GM18508 (cell line): ENCODE results near the gene C2orf69.
"Not testable (repeated sequence)": the region's sequence is repeated elsewhere in the genome, so short reads cannot be mapped to it uniquely, and the experiment has no call there.

Experiments used
- ATAC-seq: cut with Tn5 transposase; IDR thresholded peaks from one replicate; pipeline ENCODE4 v1.9.1; 2021; ENCODE audit warnings: moderate number of reproducible peaks; ENCODE audit not compliant: insufficient read depth, unreplicated experiment

The C2orf69 gene

GRCh38 chr2:199912553-199913114, 1.5 kb downstream of the C2orf69 start:
- not testable (repeated sequence) for ATAC-seq

GRCh38 chr2:199914372-199914958, 3.4 kb downstream of the C2orf69 start:
- no peak for ATAC-seq

DNA sequence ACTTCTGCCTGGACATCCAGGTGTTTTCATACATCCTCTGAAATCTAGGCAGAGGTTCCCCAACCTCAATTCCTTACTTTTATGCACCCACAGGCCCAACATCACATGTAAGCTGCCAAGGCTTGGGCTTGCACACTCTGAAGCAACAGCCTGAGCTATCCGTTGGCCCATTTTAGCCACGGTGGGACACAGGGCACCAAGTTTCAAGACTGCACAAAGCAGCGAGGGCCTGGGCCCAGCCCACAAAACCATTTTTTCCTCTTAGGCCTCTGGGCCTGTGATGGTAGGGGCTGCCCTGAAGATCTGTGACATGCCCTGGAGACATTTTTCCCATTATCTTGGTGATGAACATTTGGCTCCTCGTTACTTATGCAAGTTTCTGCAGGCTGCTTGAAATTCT, 5.9 kb downstream of the C2orf69 start:
- no peak for ATAC-seq

DNA sequence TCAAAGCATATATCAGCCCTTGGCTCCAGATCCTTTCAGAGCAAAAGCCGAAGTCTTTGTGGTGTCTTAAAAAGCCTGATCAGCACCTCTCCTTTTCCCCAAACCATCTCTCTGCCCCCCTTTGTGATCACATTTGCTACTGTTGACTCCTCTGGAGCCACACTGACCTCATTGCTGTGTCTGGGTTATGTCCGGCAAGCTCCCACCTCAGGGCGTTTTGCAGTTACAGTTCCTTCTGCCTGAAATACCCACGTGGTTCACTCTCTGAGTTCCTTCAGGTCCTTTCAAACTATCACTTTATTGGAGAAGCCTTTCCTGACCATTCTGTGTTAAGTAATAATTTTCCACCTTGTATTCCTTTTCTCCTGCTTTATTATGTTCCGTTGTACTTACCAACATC, 11.8 kb downstream of the C2orf69 start:
- ATAC-seq: no peak

DNA sequence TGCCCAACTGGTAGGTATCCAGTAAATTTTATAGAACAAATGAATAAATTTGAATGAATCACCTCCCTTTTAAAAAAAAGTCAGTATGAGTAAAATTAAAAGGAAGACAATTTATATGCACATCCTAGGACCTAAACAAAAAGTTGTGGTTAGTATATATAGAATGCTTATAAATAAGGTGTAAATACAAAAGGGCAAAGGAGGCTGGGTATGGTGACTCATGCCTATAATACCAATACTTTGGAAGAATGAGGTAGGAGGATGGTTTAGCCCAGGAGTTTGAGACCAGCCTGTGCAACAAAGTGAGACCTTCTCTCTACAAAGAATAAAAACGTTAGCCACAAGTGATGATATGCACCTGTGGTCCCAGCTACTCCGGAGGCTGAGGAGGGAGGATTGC, 12.8 kb downstream of the C2orf69 start:
- ATAC-seq: no peak

GRCh38 chr2:199926806-199927205, 15.7 kb downstream of the C2orf69 start:
- no peak for ATAC-seq

GRCh38 chr2:199928226-199928625, 17.1 kb downstream of the C2orf69 start:
- ATAC-seq: no peak

DNA sequence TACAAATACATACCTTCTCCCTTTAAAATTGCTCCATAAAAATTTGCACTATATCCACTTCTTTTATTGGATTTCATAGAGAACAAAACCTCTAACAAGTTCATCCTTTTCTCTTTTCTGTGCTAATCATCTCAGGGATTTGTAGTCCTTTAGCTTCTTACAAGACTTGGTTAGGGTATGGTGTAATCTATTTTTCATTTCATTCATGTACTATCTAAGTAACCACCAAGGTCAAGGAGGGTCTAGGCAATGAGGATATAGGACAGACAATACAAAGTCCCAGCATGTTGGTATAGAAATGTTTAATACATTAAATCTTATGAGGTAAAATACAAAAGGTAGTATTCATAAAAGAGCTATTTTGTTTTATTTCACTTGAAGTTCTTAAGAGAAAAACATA, 17.5 kb downstream of the C2orf69 start:
- no peak for ATAC-seq

GRCh38 chr2:199929262-199929661, 18.2 kb downstream of the C2orf69 start:
- no peak for ATAC-seq

DNA sequence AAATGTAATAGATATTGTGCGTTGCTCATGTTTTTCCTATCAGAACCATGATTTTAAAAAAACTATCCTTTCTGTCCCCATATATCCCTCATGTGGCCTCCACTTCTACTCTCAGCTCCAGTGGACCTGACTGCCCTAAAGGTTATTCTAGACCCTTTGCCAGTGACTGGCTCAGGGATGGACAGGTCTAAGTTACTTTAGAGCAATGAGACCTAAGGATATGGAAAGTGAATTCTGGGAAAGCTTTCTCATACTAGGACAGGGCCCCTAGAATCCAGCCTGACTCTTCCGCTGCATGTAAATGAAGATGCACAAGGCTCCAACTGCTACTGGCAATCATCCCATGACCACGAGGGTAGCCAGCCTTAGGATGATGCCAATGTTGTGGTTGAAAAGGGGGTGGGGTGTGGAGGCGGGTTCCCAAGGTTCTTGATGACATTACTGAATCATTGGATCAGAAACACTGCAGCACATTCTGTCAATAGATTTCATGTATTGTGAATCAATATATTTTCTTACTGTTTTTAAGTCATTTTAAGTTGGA, 21.3 kb downstream of the C2orf69 start:
- no peak for ATAC-seq

DNA sequence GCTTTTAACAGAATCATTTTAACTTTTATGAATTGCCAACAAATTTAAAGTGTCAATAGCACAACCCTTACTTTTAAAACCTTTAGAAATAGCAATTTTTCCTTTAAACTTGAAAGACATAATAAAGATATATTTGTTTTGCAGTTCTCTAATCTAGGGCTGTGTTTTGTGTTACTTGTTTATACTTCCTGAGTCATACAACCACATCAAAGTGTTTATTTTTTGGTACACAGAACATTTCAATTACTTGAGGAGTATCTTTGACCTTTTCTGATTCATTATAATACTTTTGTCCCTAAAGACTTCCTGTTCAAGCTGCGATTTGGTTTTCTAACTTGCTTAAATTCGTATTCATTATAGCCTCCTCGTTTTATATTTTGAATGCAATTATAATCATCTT, 22.4 kb downstream of the C2orf69 start:
- ATAC-seq: no peak

- no peak for ATAC-seq
Measured at GRCh38 chr2:199936554-199936953, 25.5 kb downstream of the C2orf69 start.

DNA sequence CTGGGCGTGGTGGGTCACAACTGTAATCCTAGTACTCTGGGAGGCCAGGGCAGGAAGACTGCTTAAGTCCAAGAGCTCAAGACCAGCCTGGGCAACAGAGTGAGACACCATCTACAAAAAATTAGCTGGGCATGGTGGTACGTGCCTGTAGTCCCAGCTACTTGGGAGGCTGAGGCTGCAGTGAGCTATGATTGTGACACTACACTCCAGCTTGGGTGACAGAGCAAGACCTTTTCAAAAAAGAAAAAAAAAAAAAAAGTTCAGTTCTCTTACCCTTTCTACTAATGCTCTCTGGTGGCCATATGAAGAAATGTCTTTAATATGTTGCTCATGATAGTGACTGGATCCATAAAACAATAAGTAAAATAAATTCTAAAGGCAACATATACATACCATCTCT, 29.3 kb downstream of the C2orf69 start:
- ATAC-seq: peak; percentile 46

DNA sequence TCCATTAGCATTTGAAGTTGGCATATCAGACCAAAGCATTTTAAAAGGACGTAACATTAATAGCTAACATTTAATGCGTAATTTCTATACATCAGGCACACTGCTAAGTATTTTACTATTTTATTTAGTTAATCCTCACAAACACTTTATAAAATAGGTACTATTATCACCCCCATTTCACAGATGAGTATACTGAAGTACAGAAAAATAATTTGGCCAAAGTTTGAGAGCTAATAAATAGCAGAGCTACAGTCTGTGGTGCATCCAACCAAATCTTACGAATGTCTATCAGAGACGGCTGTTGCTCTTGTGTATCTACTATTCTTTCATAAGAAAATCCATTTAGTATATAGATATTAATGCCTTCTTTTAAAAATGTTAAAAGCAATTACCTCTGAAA, 32.3 kb downstream of the C2orf69 start:
- ATAC-seq: no peak

- no peak for ATAC-seq
Measured at GRCh38 chr2:199946196-199946595, 35.1 kb downstream of the C2orf69 start.

DNA sequence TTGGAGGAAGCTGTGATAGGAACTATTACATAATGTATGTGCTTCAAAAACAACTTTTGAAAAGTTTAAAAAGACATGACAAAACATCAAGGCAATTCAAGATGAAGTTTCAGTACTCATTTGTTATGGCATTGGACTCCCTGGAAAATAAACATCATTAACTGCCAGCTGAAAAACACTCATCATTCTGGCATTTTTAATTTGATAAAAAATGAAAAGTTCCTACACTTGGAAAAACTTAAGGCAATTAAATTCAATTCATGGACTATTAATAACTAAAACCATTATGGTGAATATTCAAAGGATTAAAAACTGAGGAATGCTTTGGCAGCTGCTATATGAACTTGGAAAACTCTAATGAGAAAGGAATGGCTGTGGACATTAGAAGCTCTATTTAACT, 35.7 kb downstream of the C2orf69 start:
- no peak for ATAC-seq

GRCh38 chr2:199950396-199950795, 39.3 kb downstream of the C2orf69 start:
- ATAC-seq: no peak

DNA sequence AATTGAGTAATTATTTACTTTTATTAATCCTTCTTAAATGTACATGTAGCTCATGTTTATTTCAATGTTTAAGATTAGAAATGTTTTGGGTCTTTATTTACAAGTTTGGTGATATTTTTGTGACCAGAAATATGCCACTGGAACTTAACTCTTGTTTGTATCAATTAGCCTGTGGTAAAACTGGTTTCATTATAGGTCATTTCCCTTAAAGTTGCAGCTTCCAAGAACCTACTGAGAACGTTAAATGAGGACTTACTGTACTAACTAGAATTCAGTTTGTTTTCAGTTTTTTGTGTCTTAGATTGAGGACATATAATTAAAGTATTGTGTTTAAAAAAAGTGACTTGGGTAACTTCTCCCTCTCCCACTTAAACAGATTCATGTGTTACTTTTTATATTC, 39.9 kb downstream of the C2orf69 start:
- ATAC-seq: no peak

- ATAC-seq: peak; percentile 27
Measured at GRCh38 chr2:199955007-199955338, 43.9 kb downstream of the C2orf69 start.

DNA sequence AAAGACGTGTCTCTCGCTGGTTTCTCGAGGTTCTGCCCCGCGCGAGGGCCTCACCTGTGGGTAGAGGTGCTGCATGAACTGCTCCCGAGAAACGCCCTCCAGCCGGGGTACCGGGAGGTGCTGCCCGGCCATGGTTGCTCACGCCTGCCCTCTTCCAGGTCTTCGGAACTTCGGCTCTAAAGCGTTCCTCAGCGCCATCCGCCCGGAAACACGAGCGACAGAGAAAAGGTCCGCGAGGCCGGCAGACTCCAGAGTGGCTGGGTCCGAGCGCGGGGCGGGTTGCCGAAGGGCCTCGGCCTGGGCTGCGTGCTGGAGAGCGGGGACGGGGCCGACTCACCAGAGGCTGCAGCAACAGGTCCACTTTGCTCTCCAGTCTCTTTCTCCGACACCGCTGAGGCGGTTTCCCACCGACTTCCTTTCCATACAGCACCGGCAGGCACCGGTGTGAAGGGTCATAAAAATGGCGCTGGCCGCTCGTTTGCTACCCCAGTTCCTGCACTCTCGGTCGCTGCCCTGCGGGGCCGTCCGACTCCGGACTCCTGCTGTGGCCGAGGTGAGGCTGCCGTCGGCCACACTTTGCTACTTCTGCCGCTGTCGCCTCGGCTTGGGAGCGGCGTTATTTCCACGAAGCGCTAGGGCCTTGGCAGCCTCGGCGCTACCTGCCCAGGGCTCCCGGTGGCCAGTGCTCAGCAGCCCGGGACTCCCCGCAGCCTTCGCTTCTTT, 44.4 kb downstream of the C2orf69 start, which contains the start of the genes MAIP1 and TYW5:
Gene MAIP1, plus strand, starts transcription at position 244 of the 723 bp plus-strand sequence. Its CDS starts 217 bp downstream, at position 461.
Gene TYW5, minus strand, starts transcription at position 153 of the 723 bp plus-strand sequence. Its CDS starts 21 bp downstream, at position 132.
- peak; percentile 70 for ATAC-seq

- no peak for ATAC-seq
Measured at GRCh38 chr2:199956062-199956380, 44.9 kb downstream of the C2orf69 start.

GRCh38 chr2:199958014-199958413, 46.9 kb downstream of the C2orf69 start:
- ATAC-seq: no peak
